ENCODE results near the gene GLS. TPM values are rescaled to one million over a fixed set of nuclear protein-coding genes. Genes with fewer than 3 reads are reported as not detected.
A peak's percentile ranks its signal among the peaks of the same experiment; 100 is the strongest.

The GLS gene
- total RNA-seq, 1 donor from 2014 or later = 116 TPM

DNA sequence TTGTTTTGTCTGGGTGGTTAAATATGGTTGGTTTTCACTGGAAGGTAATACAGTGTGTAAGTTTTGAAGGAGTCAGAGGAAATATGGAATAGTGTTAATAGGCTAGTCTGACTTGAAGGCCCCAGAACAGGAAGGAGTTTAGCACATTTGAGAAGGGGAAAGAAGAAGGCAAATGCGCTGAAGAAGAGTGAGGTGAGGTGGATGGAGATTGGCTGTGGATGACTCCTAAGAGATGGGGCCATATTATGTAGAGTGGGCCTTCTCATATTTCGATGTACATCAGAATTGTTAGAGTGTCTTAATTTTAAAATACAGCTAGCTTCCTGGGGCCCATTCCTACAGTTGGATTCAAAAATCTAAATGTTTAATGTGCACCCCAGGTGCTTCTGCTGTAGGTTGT lies 61.0 kb downstream of the GLS start:
- peaks cover under 1% of the 10 kb centered on the region for H3K4me1 Mint-ChIP-seq (ENCODE audit: low read depth)
- H3K36me3 Mint-ChIP-seq (ENCODE audit: insufficient read depth) = no peaks in the 10 kb centered on the region
- no peak overlapping the region for H3K4me3 Mint-ChIP-seq (ENCODE audit: low read depth)
- H3K27me3 Mint-ChIP-seq = no peaks in the 10 kb centered on the region
- no peak for DNase-seq (ENCODE audit: low spot score, unreplicated experiment)
- H3K9me3 Mint-ChIP-seq (ENCODE audit: low read depth) = no peaks in the 10 kb centered on the region
- TF ChIP-seq, protein P1, sequence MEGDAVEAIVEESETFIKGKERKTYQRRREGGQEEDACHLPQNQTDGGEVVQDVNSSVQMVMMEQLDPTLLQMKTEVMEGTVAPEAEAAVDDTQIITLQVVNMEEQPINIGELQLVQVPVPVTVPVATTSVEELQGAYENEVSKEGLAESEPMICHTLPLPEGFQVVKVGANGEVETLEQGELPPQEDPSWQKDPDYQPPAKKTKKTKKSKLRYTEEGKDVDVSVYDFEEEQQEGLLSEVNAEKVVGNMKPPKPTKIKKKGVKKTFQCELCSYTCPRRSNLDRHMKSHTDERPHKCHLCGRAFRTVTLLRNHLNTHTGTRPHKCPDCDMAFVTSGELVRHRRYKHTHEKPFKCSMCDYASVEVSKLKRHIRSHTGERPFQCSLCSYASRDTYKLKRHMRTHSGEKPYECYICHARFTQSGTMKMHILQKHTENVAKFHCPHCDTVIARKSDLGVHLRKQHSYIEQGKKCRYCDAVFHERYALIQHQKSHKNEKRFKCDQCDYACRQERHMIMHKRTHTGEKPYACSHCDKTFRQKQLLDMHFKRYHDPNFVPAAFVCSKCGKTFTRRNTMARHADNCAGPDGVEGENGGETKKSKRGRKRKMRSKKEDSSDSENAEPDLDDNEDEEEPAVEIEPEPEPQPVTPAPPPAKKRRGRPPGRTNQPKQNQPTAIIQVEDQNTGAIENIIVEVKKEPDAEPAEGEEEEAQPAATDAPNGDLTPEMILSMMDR (IDR thresholded peaks at IDR 0.05; ENCODE audit: unreplicated experiment) = no peak
- H3K27ac Mint-ChIP-seq = no peak overlapping the region

DNA sequence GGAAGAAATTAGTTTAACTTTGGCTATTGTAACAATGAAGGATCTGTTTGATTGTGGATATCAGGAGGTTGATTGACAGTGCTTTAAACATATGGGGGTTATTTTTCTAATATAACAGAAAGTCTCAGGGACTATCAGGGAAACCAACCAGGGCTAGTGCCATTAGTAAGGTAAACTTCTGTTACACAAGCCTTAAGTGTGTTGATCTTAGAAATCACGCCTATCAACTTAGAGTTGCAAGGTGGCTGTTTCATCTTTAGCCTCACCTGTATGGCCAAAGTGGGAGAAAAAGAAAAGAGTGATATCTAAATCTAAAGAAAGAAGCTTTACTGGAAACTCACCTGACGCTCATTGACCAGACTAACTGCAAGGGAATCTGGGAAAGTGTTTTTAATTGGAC lies 62.1 kb downstream of the GLS start:
- H3K36me3 Mint-ChIP-seq (ENCODE audit: insufficient read depth) = no peaks in the 10 kb centered on the region
- H3K4me3 Mint-ChIP-seq (ENCODE audit: low read depth) = no peak overlapping the region
- no peak for DNase-seq (ENCODE audit: low spot score, unreplicated experiment)
- no peaks in the 10 kb centered on the region for H3K9me3 Mint-ChIP-seq (ENCODE audit: low read depth)
- TF ChIP-seq, protein P1 (IDR thresholded peaks at IDR 0.05; ENCODE audit: unreplicated experiment) = no peak
- no peak overlapping the region for H3K27ac Mint-ChIP-seq
- no peaks in the 10 kb centered on the region for H3K27me3 Mint-ChIP-seq
- H3K4me1 Mint-ChIP-seq (ENCODE audit: low read depth) = peaks cover 9% of the 10 kb centered on the region

GRCh38 chr2:190943706-190944105 lies 63.1 kb downstream of the GLS start:
- peaks cover 15% of the 10 kb centered on the region for H3K4me1 Mint-ChIP-seq (ENCODE audit: low read depth)
- no peak for DNase-seq (ENCODE audit: low spot score, unreplicated experiment)
- no peaks in the 10 kb centered on the region for H3K27me3 Mint-ChIP-seq
- H3K36me3 Mint-ChIP-seq (ENCODE audit: insufficient read depth) = no peaks in the 10 kb centered on the region
- no peak overlapping the region for H3K27ac Mint-ChIP-seq
- H3K9me3 Mint-ChIP-seq (ENCODE audit: low read depth) = no peaks in the 10 kb centered on the region
- TF ChIP-seq, protein P1 (IDR thresholded peaks at IDR 0.05; ENCODE audit: unreplicated experiment) = no peak
- no peak overlapping the region for H3K4me3 Mint-ChIP-seq (ENCODE audit: low read depth)

DNA sequence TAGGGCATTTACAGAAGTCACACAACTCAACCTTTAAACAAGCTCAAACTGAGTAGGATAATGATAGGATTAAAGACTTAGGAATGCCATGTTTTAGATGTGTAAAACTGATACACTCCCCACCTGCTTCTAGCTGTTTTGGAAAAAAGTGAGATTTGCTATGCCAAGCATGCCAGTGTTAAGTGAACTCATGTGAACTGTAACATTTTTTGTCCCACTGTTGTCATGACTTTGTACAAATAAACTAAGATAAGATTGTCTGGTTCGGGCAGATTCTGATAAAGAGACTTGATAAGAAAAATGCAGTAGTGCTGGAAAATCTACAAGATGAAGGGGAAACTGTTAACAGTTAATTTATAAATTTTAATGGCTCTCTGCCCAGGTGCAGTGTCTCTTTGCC lies 66.5 kb downstream of the GLS start:
- H3K4me3 Mint-ChIP-seq (ENCODE audit: low read depth) = no peak overlapping the region
- TF ChIP-seq, protein P1 (IDR thresholded peaks at IDR 0.05; ENCODE audit: unreplicated experiment) = no peak
- no peaks in the 10 kb centered on the region for H3K36me3 Mint-ChIP-seq (ENCODE audit: insufficient read depth)
- peak overlapping the region; percentile 26 for H3K27ac Mint-ChIP-seq
- no peaks in the 10 kb centered on the region for H3K9me3 Mint-ChIP-seq (ENCODE audit: low read depth)
- H3K4me1 Mint-ChIP-seq (ENCODE audit: low read depth) = peaks cover 15% of the 10 kb centered on the region
- no peaks in the 10 kb centered on the region for H3K27me3 Mint-ChIP-seq
- DNase-seq (ENCODE audit: low spot score, unreplicated experiment) = no peak

DNA sequence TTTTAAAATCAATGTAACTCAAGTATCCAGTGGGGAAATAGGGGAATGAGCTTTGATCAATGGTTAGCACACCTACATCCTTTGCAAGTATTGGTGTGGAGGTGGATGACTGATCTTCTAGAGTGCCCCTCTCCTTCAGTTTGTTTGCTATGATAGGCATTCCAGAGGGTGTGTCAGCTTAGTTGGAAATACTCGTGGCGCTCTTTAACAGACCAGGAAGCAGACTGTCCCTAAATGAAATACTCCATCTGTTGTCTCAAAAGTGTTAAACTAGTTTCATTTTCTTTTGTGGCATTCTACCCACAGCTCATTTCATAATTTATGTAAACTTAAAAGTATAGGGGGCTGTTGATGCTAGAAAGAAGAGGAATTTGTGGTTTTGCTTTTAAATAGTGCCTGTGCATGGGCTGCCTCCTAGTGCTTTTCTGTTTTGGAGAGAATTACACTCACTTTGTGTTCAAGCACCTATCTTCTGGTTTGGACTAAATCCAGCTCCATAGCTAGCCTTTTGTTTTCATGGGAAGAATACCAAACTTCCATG lies 67.2 kb downstream of the GLS start:
- no peak overlapping the region for H3K27ac Mint-ChIP-seq
- no peaks in the 10 kb centered on the region for H3K27me3 Mint-ChIP-seq
- H3K4me3 Mint-ChIP-seq (ENCODE audit: low read depth) = no peak overlapping the region
- DNase-seq (ENCODE audit: low spot score, unreplicated experiment) = no peak
- TF ChIP-seq, protein P1 (IDR thresholded peaks at IDR 0.05; ENCODE audit: unreplicated experiment) = no peak
- no peaks in the 10 kb centered on the region for H3K36me3 Mint-ChIP-seq (ENCODE audit: insufficient read depth)
- H3K9me3 Mint-ChIP-seq (ENCODE audit: low read depth) = no peaks in the 10 kb centered on the region
- peaks cover 15% of the 10 kb centered on the region for H3K4me1 Mint-ChIP-seq (ENCODE audit: low read depth)
